Measurements from ENCODE around the gene MIEN1. TPM values are rescaled to one million over a fixed set of nuclear protein-coding genes. Genes with fewer than 3 reads are reported as not detected.

The MIEN1 gene
- total and polyA plus RNA-seq, 5 donors from 2014 or later: 44.1 to 158 (median 113) TPM

DNA sequence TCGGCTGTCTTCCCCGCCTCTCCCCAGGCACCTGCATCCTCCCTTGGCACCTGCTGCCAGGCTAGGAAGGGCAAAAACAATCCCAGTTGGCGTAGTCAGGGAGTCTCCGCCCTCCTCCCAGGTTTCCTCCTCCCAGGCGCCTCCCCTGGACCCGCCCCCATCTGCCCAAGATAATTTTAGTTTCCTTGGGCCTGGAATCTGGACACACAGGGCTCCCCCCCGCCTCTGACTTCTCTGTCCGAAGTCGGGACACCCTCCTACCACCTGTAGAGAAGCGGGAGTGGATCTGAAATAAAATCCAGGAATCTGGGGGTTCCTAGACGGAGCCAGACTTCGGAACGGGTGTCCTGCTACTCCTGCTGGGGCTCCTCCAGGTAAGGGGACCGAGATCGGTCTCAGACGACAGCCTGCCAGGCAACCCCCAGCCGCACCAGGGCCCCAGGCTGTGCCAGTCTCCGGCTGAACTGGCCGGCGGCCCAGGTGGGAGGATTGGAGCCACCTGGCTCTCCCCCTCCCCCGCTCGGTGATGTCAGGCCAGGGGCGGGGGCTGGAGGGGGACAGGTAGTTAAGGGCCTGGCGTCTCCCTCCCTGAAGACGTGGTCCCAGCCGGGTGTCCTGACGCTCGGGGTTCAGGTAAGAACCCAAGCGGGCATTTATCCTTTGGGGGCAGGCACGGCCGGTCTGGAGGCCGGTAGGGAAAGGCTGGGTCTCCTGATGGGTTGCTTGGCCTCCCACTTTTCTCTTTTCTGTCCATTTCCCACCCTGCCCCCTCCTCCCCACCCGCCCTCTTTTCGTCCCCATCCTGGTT, 7.6 kb upstream of the MIEN1 start, which contains the start of gene GRB7:
TSS of gene GRB7 (plus strand) at position 179 of the 808 bp plus-strand sequence. CDS start 4,364 bp downstream, outside the sequence.
- ATAC-seq (ENCODE audit: low read depth in 2 of 2) (no peak), DNase-seq (no peak)
- Mint-ChIP-seq H3K27me3 (peaks cover 38% of the 10 kb centered on the region), H3K4me3 (peak within 1 kb of the TSS; percentile 12 to 85 (median 59)), H3K9me3 (peaks cover 0 to 1% (median 0%) of the 10 kb centered on the region in 7 donors), H3K36me3 (no peaks in the 10 kb centered on the region), H3K4me1 (peaks cover 0 to 22% (median 4%) of the 10 kb centered on the region in 4 donors), H3K27ac (peak within 1 kb of the TSS in 1 of 3 donors; percentile 38)
- H3K36me3 ChIP-seq (ENCODE audit: control insufficient read depth, insufficient read depth, low read length): no peaks in the 10 kb centered on the region
- no peaks in the 10 kb centered on the region for H3K9me3 ChIP-seq (ENCODE audit: control insufficient read depth in 2 of 2, low read length in 2 of 2)
- H3K27ac ChIP-seq (ENCODE audit: insufficient read depth, low read length, poor library complexity, severe bottlenecking): no peak within 1 kb of the TSS
- no peak within 1 kb of the TSS for H3K4me3 ChIP-seq (ENCODE audit: low read depth, low read length)
- no peaks in the 10 kb centered on the region for H3K27me3 ChIP-seq (ENCODE audit: control insufficient read depth, insufficient read depth, low read length)
- peaks cover 16% of the 10 kb centered on the region for H3K4me1 ChIP-seq (ENCODE audit: control insufficient read depth, insufficient read depth, low read length, poor library complexity, severe bottlenecking)

DNA sequence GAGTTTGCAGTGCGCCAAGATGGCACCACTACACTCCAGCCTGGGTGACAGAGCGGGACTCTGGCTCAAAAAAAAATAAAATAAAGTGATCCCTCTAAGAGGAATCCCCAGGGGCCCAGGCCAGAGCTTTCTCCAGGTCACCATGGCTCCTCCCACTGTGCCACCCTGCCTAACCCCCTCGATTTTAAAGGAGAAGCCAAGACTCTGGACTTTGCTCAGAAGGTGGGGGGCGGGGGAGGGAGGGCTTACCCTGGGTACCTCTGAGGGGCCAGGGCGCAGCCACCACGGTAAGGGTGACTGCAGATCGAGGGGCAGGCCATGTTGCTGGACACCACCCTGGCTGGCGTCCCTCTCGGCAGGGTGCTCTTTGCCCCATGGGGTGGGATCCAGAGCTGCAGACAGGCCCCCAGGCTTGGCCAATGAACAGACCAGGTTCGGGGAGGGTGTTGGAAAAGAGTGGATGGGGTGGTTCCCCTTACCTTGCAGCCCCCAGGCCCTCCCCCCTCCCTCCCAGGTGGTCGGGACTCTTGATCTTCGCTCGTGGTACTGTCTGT, 7.0 kb upstream of the MIEN1 start:
- no peak overlapping the region for H3K27ac Mint-ChIP-seq
- Histone ChIP-seq H3K4me3 (ENCODE audit: low read depth, low read length) (no peak overlapping the region), H3K9me3 (ENCODE audit: control insufficient read depth in 2 of 2, low read length in 2 of 2) (no peaks in the 10 kb centered on the region), H3K27me3 (ENCODE audit: control insufficient read depth, insufficient read depth, low read length) (no peaks in the 10 kb centered on the region), H3K36me3 (ENCODE audit: control insufficient read depth, insufficient read depth, low read length) (no peaks in the 10 kb centered on the region), H3K27ac (ENCODE audit: insufficient read depth, low read length, poor library complexity, severe bottlenecking) (no peak overlapping the region), H3K4me1 (ENCODE audit: control insufficient read depth, insufficient read depth, low read length, poor library complexity, severe bottlenecking) (peaks cover 16% of the 10 kb centered on the region)
- H3K36me3 Mint-ChIP-seq: no peaks in the 10 kb centered on the region
- H3K4me3 Mint-ChIP-seq: no peak overlapping the region
- H3K4me1 Mint-ChIP-seq: peaks cover 0 to 22% (median 4%) of the 10 kb centered on the region in 4 donors
- ATAC-seq (ENCODE audit: low read depth in 2 of 2) (no peak), DNase-seq (no peak)
- peaks cover 0 to 1% (median 0%) of the 10 kb centered on the region in 7 donors for H3K9me3 Mint-ChIP-seq
- peaks cover 38% of the 10 kb centered on the region for H3K27me3 Mint-ChIP-seq

DNA sequence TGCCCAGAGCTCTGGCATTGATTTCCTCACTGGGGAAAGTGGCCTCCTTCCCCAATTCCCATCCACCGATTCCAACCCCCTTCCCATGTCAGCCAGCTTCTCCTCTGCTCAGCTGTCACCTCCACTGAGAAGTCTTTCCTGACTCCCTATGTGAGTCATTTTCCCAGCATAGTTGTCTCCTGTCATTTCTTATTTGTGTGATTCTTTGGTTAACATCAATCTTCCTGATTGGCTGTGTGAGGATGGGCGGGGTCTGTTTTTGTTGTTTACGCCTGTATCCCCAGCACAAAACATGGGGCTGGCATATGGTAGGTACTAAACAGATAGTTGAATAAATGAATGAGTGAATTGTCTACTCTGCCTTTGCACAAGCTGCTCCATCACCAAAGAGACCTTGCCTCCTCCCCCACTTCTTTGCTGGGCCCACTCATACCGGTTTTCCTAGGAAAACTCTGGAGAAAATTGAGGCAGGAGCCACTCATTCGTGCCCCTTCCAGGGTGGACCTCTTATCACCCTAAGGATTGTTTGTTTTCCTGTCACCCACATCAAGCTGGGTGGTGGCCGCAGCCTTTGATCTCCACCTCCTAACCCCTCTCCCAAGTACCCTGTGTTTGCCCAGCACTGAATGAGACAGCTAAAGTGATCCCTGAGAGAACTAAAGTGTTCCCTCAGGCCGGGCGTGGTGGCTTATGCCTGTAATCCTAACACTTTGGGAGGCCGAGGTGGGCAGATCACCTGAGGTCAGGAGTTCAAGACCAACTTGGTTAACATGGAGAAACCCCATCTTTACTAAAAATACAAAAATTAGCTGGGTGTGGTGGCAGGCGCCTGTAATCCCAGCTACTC, 6.2 kb upstream of the MIEN1 start:
- no peak overlapping the region for H3K27ac ChIP-seq (ENCODE audit: insufficient read depth, low read length, poor library complexity, severe bottlenecking)
- H3K9me3 ChIP-seq (ENCODE audit: control insufficient read depth in 2 of 2, low read length in 2 of 2): no peaks in the 10 kb centered on the region
- Mint-ChIP-seq H3K27ac (peak overlapping the region in 1 of 3 donors; percentile 38), H3K36me3 (no peaks in the 10 kb centered on the region), H3K9me3 (peaks cover 0 to 1% (median 0%) of the 10 kb centered on the region in 7 donors), H3K4me1 (peaks cover 0 to 22% (median 4%) of the 10 kb centered on the region in 4 donors), H3K27me3 (peaks cover 37% of the 10 kb centered on the region), H3K4me3 (peak overlapping the region in 1 of 4 donors; percentile 12)
- no peaks in the 10 kb centered on the region for H3K27me3 ChIP-seq (ENCODE audit: control insufficient read depth, insufficient read depth, low read length)
- no peaks in the 10 kb centered on the region for H3K36me3 ChIP-seq (ENCODE audit: control insufficient read depth, insufficient read depth, low read length)
- DNase-seq (no peak), ATAC-seq (ENCODE audit: low read depth in 2 of 2) (no peak)
- no peak overlapping the region for H3K4me3 ChIP-seq (ENCODE audit: low read depth, low read length)
- H3K4me1 ChIP-seq (ENCODE audit: control insufficient read depth, insufficient read depth, low read length, poor library complexity, severe bottlenecking): peaks cover 16% of the 10 kb centered on the region

DNA sequence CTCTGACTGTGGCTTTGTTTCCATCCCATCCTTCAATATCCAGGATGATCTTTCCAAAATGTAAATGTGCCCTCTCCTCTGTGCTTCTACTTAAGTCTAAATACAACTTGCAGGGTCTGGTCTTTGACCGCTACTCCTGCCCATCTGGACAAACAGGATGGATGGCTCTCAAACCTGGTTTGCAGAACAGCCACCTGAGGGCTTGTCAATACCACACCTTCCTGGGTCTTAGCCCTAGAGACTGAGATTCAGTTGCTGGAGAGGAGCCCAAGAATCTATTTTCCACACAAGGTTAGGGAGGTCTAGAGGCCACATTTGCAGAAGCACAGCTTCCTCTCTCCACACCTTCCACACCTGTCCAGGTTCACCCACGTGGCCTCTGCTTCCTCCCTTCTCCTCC, 5.5 kb upstream of the MIEN1 start:
- Histone ChIP-seq H3K4me3 (ENCODE audit: low read depth, low read length) (no peak overlapping the region), H3K27me3 (ENCODE audit: control insufficient read depth, insufficient read depth, low read length) (no peaks in the 10 kb centered on the region), H3K9me3 (ENCODE audit: control insufficient read depth in 2 of 2, low read length in 2 of 2) (no peaks in the 10 kb centered on the region), H3K4me1 (ENCODE audit: control insufficient read depth, insufficient read depth, low read length, poor library complexity, severe bottlenecking) (peaks cover 16% of the 10 kb centered on the region), H3K36me3 (ENCODE audit: control insufficient read depth, insufficient read depth, low read length) (no peaks in the 10 kb centered on the region), H3K27ac (ENCODE audit: insufficient read depth, low read length, poor library complexity, severe bottlenecking) (no peak overlapping the region)
- Mint-ChIP-seq H3K9me3 (peaks cover 0 to 1% (median 0%) of the 10 kb centered on the region in 7 donors), H3K36me3 (no peaks in the 10 kb centered on the region), H3K4me3 (no peak overlapping the region), H3K27ac (no peak overlapping the region), H3K4me1 (peaks cover 0 to 23% (median 4%) of the 10 kb centered on the region in 4 donors), H3K27me3 (peaks cover 30% of the 10 kb centered on the region)
- DNase-seq: no peak
- no peak for ATAC-seq (ENCODE audit: low read depth in 2 of 2)

DNA sequence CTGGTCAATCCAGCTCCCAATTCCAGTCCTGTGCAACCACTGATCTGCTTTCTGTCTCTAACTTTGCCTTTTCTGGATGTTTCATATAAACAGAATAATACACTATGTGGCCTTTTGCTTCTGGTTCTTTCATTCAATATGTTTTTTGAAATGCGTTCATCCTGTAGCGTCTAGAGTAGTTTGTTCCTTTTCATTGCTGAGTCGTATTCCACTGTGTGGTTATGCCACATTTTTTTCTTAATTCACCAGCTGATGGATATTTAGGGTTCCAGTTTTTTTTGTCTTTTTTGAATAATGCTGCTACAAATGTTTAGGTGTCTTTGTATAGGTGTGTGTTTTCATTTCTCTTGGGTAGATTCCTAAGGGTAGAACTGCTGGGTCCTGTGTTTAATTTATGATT, 2.3 kb upstream of the MIEN1 start:
- peak overlapping the region in 2 of 3 donors; percentile 22 to 44 for H3K27ac Mint-ChIP-seq
- peaks cover 0 to 23% (median 11%) of the 10 kb centered on the region in 4 donors for H3K4me1 Mint-ChIP-seq
- peak overlapping the region; percentile 0 to 80 (median 46) for H3K4me3 Mint-ChIP-seq

DNA sequence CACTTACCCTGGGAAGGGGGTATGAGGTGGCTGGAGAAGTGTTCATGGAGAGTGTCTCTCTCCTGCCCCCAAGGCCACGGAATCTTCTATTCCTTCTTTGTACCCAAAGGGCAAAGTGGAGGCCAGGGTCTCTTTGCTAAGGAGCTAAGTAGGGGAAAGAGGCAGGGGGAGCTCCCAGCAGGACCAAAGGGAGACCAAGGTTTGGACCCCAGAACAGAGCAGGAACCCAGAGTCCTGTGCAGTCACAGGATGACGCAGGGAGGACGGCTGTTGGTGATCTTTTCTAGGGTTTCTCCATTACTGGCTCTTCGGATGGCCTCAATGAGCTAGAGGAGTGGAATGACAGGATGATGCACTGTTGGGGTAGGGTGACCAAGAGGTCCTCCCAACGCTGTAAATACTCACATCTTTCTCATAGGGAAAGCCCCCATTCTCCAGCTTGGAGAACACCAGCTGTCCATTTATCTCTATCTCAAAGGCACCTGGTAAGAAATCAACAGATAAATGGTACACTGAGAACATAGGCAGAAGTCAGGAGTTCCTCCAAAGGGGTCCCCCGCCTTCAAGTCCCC, 966 bp downstream of the MIEN1 start:
- H3K36me3 ChIP-seq (ENCODE audit: control insufficient read depth, insufficient read depth, low read length): peaks cover 13% of the 10 kb centered on the region
- ATAC-seq (ENCODE audit: low read depth in 2 of 2): no peak
- peak overlapping the region; percentile 91 to 97 (median 92) for H3K4me3 Mint-ChIP-seq
- H3K27me3 Mint-ChIP-seq: no peaks in the 10 kb centered on the region
- no peaks in the 10 kb centered on the region for H3K27me3 ChIP-seq (ENCODE audit: control insufficient read depth, insufficient read depth, low read length)
- peak overlapping the region; percentile 80 for H3K4me3 ChIP-seq (ENCODE audit: low read depth, low read length)
- H3K4me1 Mint-ChIP-seq: peaks cover 0 to 19% (median 12%) of the 10 kb centered on the region in 4 donors
- no peaks in the 10 kb centered on the region for H3K9me3 ChIP-seq (ENCODE audit: control insufficient read depth in 2 of 2, low read length in 2 of 2)
- peaks cover 0 to 2% (median 0%) of the 10 kb centered on the region in 7 donors for H3K9me3 Mint-ChIP-seq
- H3K36me3 Mint-ChIP-seq: peaks cover 14% of the 10 kb centered on the region
- H3K27ac ChIP-seq (ENCODE audit: insufficient read depth, low read length, poor library complexity, severe bottlenecking): no peak overlapping the region
- H3K27ac Mint-ChIP-seq: peak overlapping the region; percentile 77 to 95 (median 94)
- DNase-seq: no peak
- H3K4me1 ChIP-seq (ENCODE audit: control insufficient read depth, insufficient read depth, low read length, poor library complexity, severe bottlenecking): peaks cover 12% of the 10 kb centered on the region

More for the DNA sequence above, 2.3 kb upstream of the MIEN1 start:
- Histone ChIP-seq H3K4me3 (ENCODE audit: low read depth, low read length) (no peak overlapping the region), H3K36me3 (ENCODE audit: control insufficient read depth, insufficient read depth, low read length) (peaks cover 11% of the 10 kb centered on the region), H3K9me3 (ENCODE audit: control insufficient read depth in 2 of 2, low read length in 2 of 2) (no peaks in the 10 kb centered on the region), H3K4me1 (ENCODE audit: control insufficient read depth, insufficient read depth, low read length, poor library complexity, severe bottlenecking) (peaks cover 12% of the 10 kb centered on the region), H3K27ac (ENCODE audit: insufficient read depth, low read length, poor library complexity, severe bottlenecking) (no peak overlapping the region), H3K27me3 (ENCODE audit: control insufficient read depth, insufficient read depth, low read length) (no peaks in the 10 kb centered on the region)
- peaks cover 0 to 2% (median 0%) of the 10 kb centered on the region in 7 donors for H3K9me3 Mint-ChIP-seq
- DNase-seq: no peak
- H3K36me3 Mint-ChIP-seq: peaks cover 9% of the 10 kb centered on the region
- no peak for ATAC-seq (ENCODE audit: low read depth in 2 of 2)
- peaks cover 16% of the 10 kb centered on the region for H3K27me3 Mint-ChIP-seq

DNA sequence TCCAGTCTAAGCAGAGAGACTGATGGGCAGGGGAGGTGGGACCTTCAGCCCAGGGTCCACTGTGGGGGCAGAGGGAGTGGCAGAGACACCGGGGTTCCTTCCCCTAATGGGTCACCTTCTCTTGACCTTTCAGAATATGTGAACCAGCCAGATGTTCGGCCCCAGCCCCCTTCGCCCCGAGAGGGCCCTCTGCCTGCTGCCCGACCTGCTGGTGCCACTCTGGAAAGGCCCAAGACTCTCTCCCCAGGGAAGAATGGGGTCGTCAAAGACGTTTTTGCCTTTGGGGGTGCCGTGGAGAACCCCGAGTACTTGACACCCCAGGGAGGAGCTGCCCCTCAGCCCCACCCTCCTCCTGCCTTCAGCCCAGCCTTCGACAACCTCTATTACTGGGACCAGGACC, 2.8 kb downstream of the MIEN1 start:
- Mint-ChIP-seq H3K4me1 (peaks cover 0 to 19% (median 14%) of the 10 kb centered on the region in 4 donors), H3K27ac (no peak overlapping the region), H3K9me3 (peaks cover 0 to 2% (median 0%) of the 10 kb centered on the region in 7 donors), H3K36me3 (peaks cover 14% of the 10 kb centered on the region), H3K27me3 (no peaks in the 10 kb centered on the region), H3K4me3 (peak overlapping the region in 3 of 4 donors; percentile 27 to 91 (median 31))
- DNase-seq (no peak), ATAC-seq (ENCODE audit: low read depth in 2 of 2) (no peak)
- Histone ChIP-seq H3K4me3 (ENCODE audit: low read depth, low read length) (no peak overlapping the region), H3K36me3 (ENCODE audit: control insufficient read depth, insufficient read depth, low read length) (peaks cover 13% of the 10 kb centered on the region), H3K9me3 (ENCODE audit: control insufficient read depth in 2 of 2, low read length in 2 of 2) (no peaks in the 10 kb centered on the region), H3K27me3 (ENCODE audit: control insufficient read depth, insufficient read depth, low read length) (no peaks in the 10 kb centered on the region), H3K4me1 (ENCODE audit: control insufficient read depth, insufficient read depth, low read length, poor library complexity, severe bottlenecking) (peaks cover 12% of the 10 kb centered on the region), H3K27ac (ENCODE audit: insufficient read depth, low read length, poor library complexity, severe bottlenecking) (no peak overlapping the region)

All from CD4-positive, CD25-positive, alpha-beta regulatory T cell (primary cell).